ENCODE data around the gene ZC3H18. TPM values are rescaled to one million over a fixed set of nuclear protein-coding genes. Genes with fewer than 3 reads are reported as not detected.

Gene ZC3H18
- total and polyA plus RNA-seq, 4 donors = 12.4 to 38.5 (median 28.5) TPM

DNA sequence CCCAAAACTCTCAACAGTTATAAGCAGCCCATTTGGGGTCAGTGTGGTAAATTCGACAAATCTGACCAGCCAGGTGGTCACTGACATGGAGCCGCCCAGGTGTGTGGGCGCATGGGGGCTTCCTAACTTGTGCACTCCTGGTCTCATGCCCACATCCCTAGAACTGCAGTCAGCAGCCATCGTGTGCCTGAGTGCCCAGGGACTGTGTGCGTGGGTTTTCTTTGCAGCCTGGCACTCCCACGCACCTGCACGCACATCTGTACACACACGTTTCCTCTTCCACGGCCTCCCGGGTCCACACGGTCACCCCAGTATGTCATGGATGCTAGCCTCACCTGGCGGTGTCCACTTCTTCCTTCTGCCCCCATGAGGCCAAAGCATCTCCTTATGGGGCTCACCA, 38.9 kb upstream of the ZC3H18 start:
- Histone ChIP-seq H3K36me3 (ENCODE audit: control insufficient read depth in 1 of 2, insufficient read depth in 2 of 2, low read length in 1 of 2) (no peaks in the 10 kb centered on the region), H3K4me1 (ENCODE audit: control insufficient read depth in 1 of 2, insufficient read depth in 2 of 2, low read length in 2 of 2) (no peaks in the 10 kb centered on the region), H3K4me3 (ENCODE audit: low read length in 2 of 2) (no peak overlapping the region), H3K27ac (ENCODE audit: low read depth in 1 of 2, low read length in 2 of 2) (no peak overlapping the region), H3K27me3 (ENCODE audit: control insufficient read depth in 1 of 2, insufficient read depth in 2 of 2, low read length in 1 of 2) (peaks cover 0 to 3% of the 10 kb centered on the region in 2 donors), H3K9me3 (ENCODE audit: control insufficient read depth, low read length) (no peaks in the 10 kb centered on the region)
- DNase-seq = no peak
- intact Hi-C loops (cut with DNase I) = no loop called here
- ATAC-seq (ENCODE audit: low FRiP score) = no peak
- WGBS, 2 donors = 92 to 93% methylated on average over 12 of the region's 12 CpGs

DNA sequence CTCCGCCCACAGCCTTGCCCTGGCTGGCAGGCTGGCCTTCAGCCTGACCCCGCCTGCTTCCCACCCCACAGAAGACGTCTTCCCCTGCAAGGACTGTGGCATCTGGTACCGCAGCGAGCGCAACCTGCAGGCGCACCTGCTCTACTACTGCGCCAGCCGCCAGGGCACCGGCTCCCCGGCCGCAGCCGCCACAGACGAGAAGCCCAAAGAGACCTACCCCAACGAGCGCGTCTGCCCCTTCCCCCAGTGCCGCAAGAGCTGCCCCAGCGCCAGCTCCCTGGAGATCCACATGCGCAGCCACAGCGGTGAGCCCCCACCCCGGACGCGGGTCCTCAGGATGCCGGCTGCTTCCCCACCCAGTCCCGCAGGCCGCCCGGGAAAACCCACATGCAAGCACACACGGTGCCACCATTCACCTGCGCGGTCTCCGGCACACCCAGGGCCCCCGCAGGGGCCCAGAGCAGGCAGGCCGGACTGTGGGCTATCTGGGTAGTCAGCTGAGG, 38.2 kb upstream of the ZC3H18 start:
- no peak overlapping the region for H3K4me3 ChIP-seq (ENCODE audit: low read length in 2 of 2)
- no peaks in the 10 kb centered on the region for H3K4me1 ChIP-seq (ENCODE audit: control insufficient read depth in 1 of 2, insufficient read depth in 2 of 2, low read length in 2 of 2)
- no peak overlapping the region for H3K27ac ChIP-seq (ENCODE audit: low read depth in 1 of 2, low read length in 2 of 2)
- no peak for ATAC-seq (ENCODE audit: low FRiP score)
- DNase-seq = no peak
- intact Hi-C loops (cut with DNase I) = no loop called here
- no peaks in the 10 kb centered on the region for H3K36me3 ChIP-seq (ENCODE audit: control insufficient read depth in 1 of 2, insufficient read depth in 2 of 2, low read length in 1 of 2)
- 91 to 93% methylated on average over 34 of the region's 34 CpGs for WGBS, 2 donors
- peaks cover 0 to 3% of the 10 kb centered on the region in 2 donors for H3K27me3 ChIP-seq (ENCODE audit: control insufficient read depth in 1 of 2, insufficient read depth in 2 of 2, low read length in 1 of 2)
- H3K9me3 ChIP-seq (ENCODE audit: control insufficient read depth, low read length) = no peaks in the 10 kb centered on the region

DNA sequence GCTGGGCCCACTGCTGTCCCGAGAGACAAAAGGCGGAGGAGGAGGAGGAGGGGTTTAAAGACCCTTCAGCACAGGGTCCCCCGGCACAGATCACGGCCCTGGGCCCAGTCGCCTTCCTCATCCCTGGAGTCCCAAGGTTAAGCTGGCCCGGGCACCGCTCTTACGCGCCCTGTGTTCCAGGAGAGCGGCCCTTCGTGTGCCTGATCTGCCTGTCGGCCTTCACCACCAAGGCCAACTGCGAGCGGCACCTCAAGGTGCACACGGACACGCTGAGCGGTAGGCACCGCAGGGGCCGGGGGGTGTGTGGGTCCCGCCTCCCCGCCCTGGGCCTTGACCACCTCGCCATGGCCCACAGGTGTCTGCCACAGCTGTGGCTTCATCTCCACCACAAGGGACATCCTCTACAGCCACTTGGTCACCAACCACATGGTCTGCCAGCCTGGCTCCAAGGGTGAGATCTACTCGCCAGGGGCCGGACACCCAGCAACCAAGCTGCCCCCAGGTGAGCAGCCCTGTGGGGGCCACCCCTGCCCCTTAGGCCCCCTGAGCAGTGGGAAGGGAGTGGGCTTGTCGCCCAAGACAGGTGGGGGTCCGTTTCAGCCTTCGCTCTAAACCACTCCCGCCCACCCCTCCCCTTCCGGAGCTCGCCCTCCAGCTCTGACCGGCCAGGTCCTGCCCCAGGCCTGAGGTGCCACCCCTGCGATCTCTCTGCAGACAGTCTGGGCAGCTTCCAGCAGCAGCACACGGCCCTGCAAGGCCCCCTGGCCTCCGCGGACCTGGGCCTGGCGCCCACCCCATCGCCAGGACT, 37.6 kb upstream of the ZC3H18 start:
- Histone ChIP-seq H3K4me1 (ENCODE audit: control insufficient read depth in 1 of 2, insufficient read depth in 2 of 2, low read length in 2 of 2) (no peaks in the 10 kb centered on the region), H3K4me3 (ENCODE audit: low read length in 2 of 2) (no peak overlapping the region), H3K27me3 (ENCODE audit: control insufficient read depth in 1 of 2, insufficient read depth in 2 of 2, low read length in 1 of 2) (peaks cover 0 to 3% of the 10 kb centered on the region in 2 donors), H3K9me3 (ENCODE audit: control insufficient read depth, low read length) (no peaks in the 10 kb centered on the region), H3K36me3 (ENCODE audit: control insufficient read depth in 1 of 2, insufficient read depth in 2 of 2, low read length in 1 of 2) (no peaks in the 10 kb centered on the region), H3K27ac (ENCODE audit: low read depth in 1 of 2, low read length in 2 of 2) (no peak overlapping the region)
- DNase-seq (no peak), ATAC-seq (ENCODE audit: low FRiP score) (no peak)
- intact Hi-C loops (cut with DNase I) = no loop called here
- WGBS, 2 donors = 88 to 90% methylated on average over 35 to 37 of the region's 37 CpGs

DNA sequence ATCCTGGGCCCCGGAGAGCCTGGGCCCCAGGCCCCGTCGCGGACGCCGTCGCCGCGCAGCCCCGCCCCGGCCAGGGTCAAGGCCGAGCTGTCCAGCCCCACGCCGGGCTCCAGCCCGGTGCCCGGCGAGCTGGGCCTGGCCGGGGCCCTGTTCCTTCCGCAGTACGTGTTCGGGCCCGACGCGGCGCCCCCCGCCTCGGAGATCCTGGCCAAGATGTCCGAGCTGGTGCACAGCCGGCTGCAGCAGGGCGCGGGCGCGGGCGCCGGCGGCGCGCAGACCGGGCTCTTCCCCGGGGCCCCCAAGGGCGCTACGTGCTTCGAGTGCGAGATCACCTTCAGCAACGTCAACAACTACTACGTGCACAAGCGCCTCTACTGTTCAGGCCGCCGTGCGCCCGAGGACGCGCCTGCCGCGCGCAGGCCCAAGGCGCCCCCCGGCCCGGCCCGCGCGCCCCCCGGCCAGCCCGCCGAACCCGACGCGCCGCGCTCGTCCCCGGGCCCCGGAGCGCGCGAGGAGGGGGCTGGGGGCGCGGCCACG, 36.8 kb upstream of the ZC3H18 start:
- Histone ChIP-seq H3K4me1 (ENCODE audit: control insufficient read depth in 1 of 2, insufficient read depth in 2 of 2, low read length in 2 of 2) (no peaks in the 10 kb centered on the region), H3K36me3 (ENCODE audit: control insufficient read depth in 1 of 2, insufficient read depth in 2 of 2, low read length in 1 of 2) (no peaks in the 10 kb centered on the region), H3K9me3 (ENCODE audit: control insufficient read depth, low read length) (no peaks in the 10 kb centered on the region), H3K27me3 (ENCODE audit: control insufficient read depth in 1 of 2, insufficient read depth in 2 of 2, low read length in 1 of 2) (peaks cover 0 to 3% of the 10 kb centered on the region in 2 donors), H3K27ac (ENCODE audit: low read depth in 1 of 2, low read length in 2 of 2) (no peak overlapping the region), H3K4me3 (ENCODE audit: low read length in 2 of 2) (peak overlapping the region in 1 of 2 donors; percentile 24)
- intact Hi-C loops (cut with DNase I) = no loop called here
- ATAC-seq (ENCODE audit: low FRiP score) = no peak
- no peak for DNase-seq
- WGBS, 2 donors = 43 to 61% methylated on average over 52 to 79 of the region's 79 CpGs

DNA sequence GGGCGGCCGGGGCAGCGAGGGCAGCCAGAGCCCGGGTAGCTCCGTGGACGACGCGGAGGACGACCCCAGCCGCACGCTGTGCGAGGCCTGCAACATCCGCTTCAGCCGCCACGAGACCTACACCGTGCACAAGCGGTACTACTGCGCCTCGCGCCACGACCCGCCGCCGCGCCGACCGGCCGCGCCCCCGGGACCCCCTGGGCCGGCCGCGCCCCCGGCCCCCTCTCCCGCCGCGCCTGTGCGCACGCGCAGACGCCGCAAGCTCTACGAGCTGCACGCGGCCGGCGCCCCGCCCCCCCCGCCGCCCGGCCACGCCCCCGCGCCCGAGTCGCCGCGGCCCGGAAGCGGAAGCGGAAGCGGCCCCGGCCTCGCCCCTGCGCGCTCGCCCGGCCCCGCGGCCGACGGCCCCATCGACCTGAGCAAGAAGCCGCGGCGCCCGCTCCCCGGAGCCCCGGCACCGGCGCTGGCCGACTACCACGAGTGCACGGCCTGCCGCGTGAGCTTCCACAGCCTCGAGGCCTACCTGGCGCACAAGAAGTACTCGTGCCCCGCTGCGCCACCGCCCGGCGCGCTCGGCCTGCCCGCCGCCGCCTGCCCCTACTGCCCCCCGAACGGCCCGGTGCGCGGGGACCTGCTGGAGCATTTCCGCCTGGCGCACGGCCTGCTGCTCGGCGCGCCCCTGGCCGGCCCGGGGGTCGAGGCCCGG, 36.1 kb upstream of the ZC3H18 start:
- peak overlapping the region; percentile 6 to 24 for H3K4me3 ChIP-seq (ENCODE audit: low read length in 2 of 2)
- ATAC-seq (ENCODE audit: low FRiP score) (peak; percentile 60), DNase-seq (peak; percentile 79 to 91)
- H3K27ac ChIP-seq (ENCODE audit: low read depth in 1 of 2, low read length in 2 of 2) = no peak overlapping the region
- no peaks in the 10 kb centered on the region for H3K9me3 ChIP-seq (ENCODE audit: control insufficient read depth, low read length)
- H3K27me3 ChIP-seq (ENCODE audit: control insufficient read depth in 1 of 2, insufficient read depth in 2 of 2, low read length in 1 of 2) = peaks cover 0 to 3% of the 10 kb centered on the region in 2 donors
- 31 to 50% methylated on average over 64 to 114 of the region's 114 CpGs for WGBS, 2 donors
- intact Hi-C loops (cut with DNase I) = no loop called here
- no peaks in the 10 kb centered on the region for H3K4me1 ChIP-seq (ENCODE audit: control insufficient read depth in 1 of 2, insufficient read depth in 2 of 2, low read length in 2 of 2)
- no peaks in the 10 kb centered on the region for H3K36me3 ChIP-seq (ENCODE audit: control insufficient read depth in 1 of 2, insufficient read depth in 2 of 2, low read length in 1 of 2)

DNA sequence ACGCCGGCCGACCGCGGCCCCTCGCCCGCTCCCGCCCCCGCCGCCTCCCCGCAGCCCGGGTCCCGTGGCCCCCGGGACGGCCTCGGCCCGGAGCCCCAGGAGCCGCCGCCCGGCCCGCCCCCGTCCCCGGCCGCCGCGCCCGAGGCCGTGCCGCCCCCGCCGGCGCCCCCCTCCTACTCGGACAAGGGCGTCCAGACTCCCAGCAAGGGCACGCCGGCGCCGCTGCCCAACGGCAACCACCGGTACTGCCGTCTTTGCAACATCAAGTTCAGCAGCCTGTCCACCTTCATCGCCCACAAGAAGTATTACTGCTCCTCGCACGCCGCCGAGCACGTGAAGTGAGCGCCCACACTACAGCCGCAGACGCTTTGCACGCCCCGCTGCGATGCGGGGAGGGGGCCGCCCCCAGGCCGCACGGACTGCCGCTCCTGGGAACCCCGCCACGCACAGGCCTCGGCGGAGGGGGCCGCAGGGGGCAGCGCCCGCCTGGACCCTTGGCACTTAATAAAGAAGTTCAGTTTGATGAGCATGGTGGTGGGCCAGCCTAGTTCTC, 35.5 kb upstream of the ZC3H18 start:
- Histone ChIP-seq H3K9me3 (ENCODE audit: control insufficient read depth, low read length) (no peaks in the 10 kb centered on the region), H3K27ac (ENCODE audit: low read depth in 1 of 2, low read length in 2 of 2) (no peak overlapping the region), H3K4me1 (ENCODE audit: control insufficient read depth in 1 of 2, insufficient read depth in 2 of 2, low read length in 2 of 2) (no peaks in the 10 kb centered on the region), H3K4me3 (ENCODE audit: low read length in 2 of 2) (peak overlapping the region; percentile 6 to 24), H3K27me3 (ENCODE audit: control insufficient read depth in 1 of 2, insufficient read depth in 2 of 2, low read length in 1 of 2) (peaks cover 0 to 3% of the 10 kb centered on the region in 2 donors), H3K36me3 (ENCODE audit: control insufficient read depth in 1 of 2, insufficient read depth in 2 of 2, low read length in 1 of 2) (no peaks in the 10 kb centered on the region)
- intact Hi-C loops (cut with DNase I) = no loop called here
- 43 to 65% methylated on average over 43 to 65 of the region's 65 CpGs for WGBS, 2 donors
- DNase-seq (peak in 1 of 2 donors; percentile 59), ATAC-seq (ENCODE audit: low FRiP score) (no peak)

DNA sequence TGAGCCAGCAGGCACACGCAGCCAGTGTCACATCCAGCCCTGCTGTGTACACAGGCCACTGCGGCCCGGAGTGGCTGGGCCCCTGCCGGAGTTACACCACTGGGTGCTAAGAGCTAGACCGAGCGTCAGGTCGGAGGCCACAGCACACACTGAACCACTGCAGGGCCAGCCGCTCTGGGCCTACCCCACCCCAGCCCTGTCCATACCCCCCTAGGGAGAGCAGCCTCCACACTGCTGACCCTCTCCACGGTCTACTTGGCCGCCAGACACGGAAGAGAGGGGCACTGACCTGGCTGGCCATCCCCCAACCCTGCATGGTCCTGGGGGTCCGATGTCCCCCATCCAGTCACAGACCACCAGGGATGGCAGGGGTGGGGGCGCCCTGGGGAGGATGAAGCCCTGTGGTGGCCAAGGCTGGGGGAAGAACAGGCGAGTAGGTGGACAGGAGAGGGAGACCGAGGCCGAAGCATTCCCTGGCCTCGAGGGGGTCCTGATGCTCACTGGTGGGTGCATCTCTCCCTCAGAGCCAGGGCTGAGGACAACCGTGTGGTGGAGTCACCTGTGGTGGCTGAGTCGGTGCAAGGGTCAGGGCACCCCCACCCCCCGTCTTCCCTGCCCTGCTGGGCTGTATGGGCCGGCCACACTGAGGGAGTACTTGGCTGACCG, 34.9 kb upstream of the ZC3H18 start:
- H3K4me3 ChIP-seq (ENCODE audit: low read length in 2 of 2) = no peak overlapping the region
- no peaks in the 10 kb centered on the region for H3K36me3 ChIP-seq (ENCODE audit: control insufficient read depth in 1 of 2, insufficient read depth in 2 of 2, low read length in 1 of 2)
- WGBS, 2 donors = 92 to 93% methylated on average over 22 of the region's 22 CpGs
- no peak overlapping the region for H3K27ac ChIP-seq (ENCODE audit: low read depth in 1 of 2, low read length in 2 of 2)
- intact Hi-C loops (cut with DNase I) = no loop called here
- no peaks in the 10 kb centered on the region for H3K4me1 ChIP-seq (ENCODE audit: control insufficient read depth in 1 of 2, insufficient read depth in 2 of 2, low read length in 2 of 2)
- DNase-seq = peak in 1 of 2 donors; percentile 46
- ATAC-seq (ENCODE audit: low FRiP score) = peak; percentile 15
- H3K27me3 ChIP-seq (ENCODE audit: control insufficient read depth in 1 of 2, insufficient read depth in 2 of 2, low read length in 1 of 2) = peaks cover 0 to 3% of the 10 kb centered on the region in 2 donors
- no peaks in the 10 kb centered on the region for H3K9me3 ChIP-seq (ENCODE audit: control insufficient read depth, low read length)

DNA sequence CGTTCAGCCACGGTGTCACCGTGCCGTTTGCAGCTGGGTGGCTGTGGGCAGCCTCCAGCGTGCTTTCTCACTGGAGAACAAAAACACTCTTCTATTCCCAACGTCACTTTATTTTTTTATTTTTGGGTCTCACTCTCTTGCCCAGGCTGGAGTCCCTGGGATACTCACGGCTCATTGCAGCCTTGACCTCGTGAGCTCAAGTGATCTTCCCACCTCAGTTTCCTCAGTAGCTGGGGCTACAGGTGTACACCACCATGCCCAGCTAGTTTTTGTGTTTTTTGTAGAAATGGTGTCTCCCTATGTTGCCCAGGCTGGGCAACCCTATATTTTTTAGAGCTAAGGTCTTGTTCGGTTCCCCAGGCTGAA, 34.4 kb upstream of the ZC3H18 start:
- ATAC-seq (ENCODE audit: low FRiP score) (no peak), DNase-seq (no peak)
- Histone ChIP-seq H3K4me1 (ENCODE audit: control insufficient read depth in 1 of 2, insufficient read depth in 2 of 2, low read length in 2 of 2) (no peaks in the 10 kb centered on the region), H3K36me3 (ENCODE audit: control insufficient read depth in 1 of 2, insufficient read depth in 2 of 2, low read length in 1 of 2) (no peaks in the 10 kb centered on the region), H3K9me3 (ENCODE audit: control insufficient read depth, low read length) (no peaks in the 10 kb centered on the region), H3K4me3 (ENCODE audit: low read length in 2 of 2) (no peak overlapping the region), H3K27ac (ENCODE audit: low read depth in 1 of 2, low read length in 2 of 2) (no peak overlapping the region), H3K27me3 (ENCODE audit: control insufficient read depth in 1 of 2, insufficient read depth in 2 of 2, low read length in 1 of 2) (peaks cover 0 to 3% of the 10 kb centered on the region in 2 donors)
- intact Hi-C loops (cut with DNase I) = no loop called here
- 88 to 92% methylated on average over 9 of the region's 9 CpGs for WGBS, 2 donors

All from aorta (tissue), 5 donors.